Retinal pigment epithelial cell (primary cell): ENCODE results near the gene CHFR.
"Not testable (repeated sequence)": the region's sequence is repeated elsewhere in the genome, so short reads cannot be mapped to it uniquely, and the experiment has no call there.

Source experiments
- DNase-seq: peaks from one replicate; pipeline ENCODE4 v3.0.0-alpha.2; 2010; ENCODE audit warnings: low read depth
- H3K4me3 ChIP-seq: 2 replicates; pipeline ENCODE4 v1.5.1; 2011; ENCODE audit warnings: mild to moderate bottlenecking, low read length, control low read depth, moderate library complexity
- CTCF ChIP-seq: conservative IDR thresholded peaks from 2 replicates; pipeline ENCODE4 v1.5.1; 2011; ENCODE audit warnings: low read depth, low read length, control low read depth, inconsistent platforms

The CHFR gene

GRCh38 chr12:132804426-132804861 is 83.0 kb downstream of the CHFR start:
- no peak for TF ChIP-seq CTCF
- no peak overlapping the region for H3K4me3 ChIP-seq
- no peak for DNase-seq

GRCh38 chr12:132803888-132804287 is 83.5 kb downstream of the CHFR start:
- TF ChIP-seq CTCF: no peak
- no peak for DNase-seq
- no peak overlapping the region for H3K4me3 ChIP-seq

GRCh38 chr12:132803125-132803524 is 84.3 kb downstream of the CHFR start:
- TF ChIP-seq CTCF: no peak
- H3K4me3 ChIP-seq: no peak overlapping the region
- no peak for DNase-seq

GRCh38 chr12:132801741-132802140 is 85.7 kb downstream of the CHFR start:
- no peak overlapping the region for H3K4me3 ChIP-seq
- no peak for DNase-seq
- TF ChIP-seq CTCF: no peak

GRCh38 chr12:132798836-132799235 is 88.6 kb downstream of the CHFR start:
- no peak for DNase-seq
- TF ChIP-seq CTCF: no peak
- H3K4me3 ChIP-seq: no peak overlapping the region

- no peak for TF ChIP-seq CTCF
- no peak overlapping the region for H3K4me3 ChIP-seq
- no peak for DNase-seq
Observed at GRCh38 chr12:132797820-132798570, 89.4 kb downstream of the CHFR start.

- no peak overlapping the region for H3K4me3 ChIP-seq
- no peak for DNase-seq
- no peak for TF ChIP-seq CTCF
Observed at GRCh38 chr12:132795847-132796246, 91.6 kb downstream of the CHFR start.

- DNase-seq, H3K4me3 ChIP-seq: not testable (repeated sequence)
Observed at GRCh38 chr12:132791940-132792339, 95.5 kb downstream of the CHFR start.
